ENCODE data around the gene PLXNB3.

The PLXNB3 gene

DNA sequence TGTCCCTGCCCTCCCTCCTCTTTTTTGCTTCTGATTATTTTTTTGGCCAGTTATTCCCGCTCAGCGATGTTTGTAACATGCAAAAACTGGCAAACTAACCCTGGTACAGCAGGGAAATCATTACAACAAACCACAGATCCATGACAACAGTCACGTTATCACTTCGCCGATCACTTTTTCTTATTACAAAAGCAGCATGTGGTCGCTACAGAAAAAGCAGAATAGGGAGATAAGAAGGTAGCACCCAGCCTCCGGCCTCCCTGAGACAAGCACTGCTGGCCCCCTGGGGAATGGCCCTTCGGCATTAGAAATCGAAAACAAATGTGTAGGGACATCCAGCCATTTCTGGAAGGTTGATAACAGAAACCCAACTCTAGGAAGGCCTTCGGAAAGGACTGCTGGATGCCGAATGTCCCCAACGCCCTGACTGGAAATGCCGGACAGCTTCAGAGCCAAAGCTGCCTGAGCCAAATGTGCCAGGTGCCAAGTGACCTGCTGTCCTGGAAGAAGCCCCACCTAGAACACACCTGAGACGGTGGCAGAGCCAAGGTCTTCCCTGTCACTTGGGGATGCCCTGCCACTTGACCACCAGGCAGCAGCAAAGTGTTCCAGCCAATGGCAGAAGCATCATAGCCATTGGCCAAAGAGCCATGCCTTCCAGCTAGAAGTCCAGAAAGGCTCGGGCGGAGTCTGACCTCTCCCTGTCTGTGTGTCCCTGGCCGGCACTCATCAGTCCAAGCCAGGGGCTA lies 27.2 kb downstream of the PLXNB3 start:
- H3K9me3 ChIP-seq (ENCODE audit: insufficient read depth, low read length) = no peaks in the 10 kb centered on the region
- H3K4me3 ChIP-seq (ENCODE audit: insufficient read length, low read depth) = no peak overlapping the region
- H3K9ac ChIP-seq (ENCODE audit: insufficient read length, low read depth) = no peak overlapping the region
- H3K36me3 ChIP-seq (ENCODE audit: insufficient read depth, insufficient read length, low read length) = peaks cover 43% of the 10 kb centered on the region
- peaks cover 2% of the 10 kb centered on the region for H3K4me1 ChIP-seq (ENCODE audit: insufficient read depth, insufficient read length)
- H3K27me3 ChIP-seq (ENCODE audit: insufficient read depth, insufficient read length) = no peaks in the 10 kb centered on the region
- no peak for DNase-seq (ENCODE audit: low read depth, low spot score)
- TF ChIP-seq YY1 (IDR thresholded peaks at IDR 0.05; ENCODE audit: insufficient read depth, insufficient read length) (no peak), ZNF274 (IDR thresholded peaks at IDR 0.05; ENCODE audit: low read depth, low read length) (no peak), SUZ12 (IDR thresholded peaks at IDR 0.05; ENCODE audit: extremely low read depth, insufficient read depth, insufficient read length) (no peak)

- Histone ChIP-seq H3K9ac (ENCODE audit: insufficient read length, low read depth) (no peak overlapping the region), H3K27me3 (ENCODE audit: insufficient read depth, insufficient read length) (no peaks in the 10 kb centered on the region), H3K4me3 (ENCODE audit: insufficient read length, low read depth) (no peak overlapping the region), H3K36me3 (ENCODE audit: insufficient read depth, insufficient read length, low read length) (peaks cover 47% of the 10 kb centered on the region), H3K4me1 (ENCODE audit: insufficient read depth, insufficient read length) (peaks cover 2% of the 10 kb centered on the region), H3K9me3 (ENCODE audit: insufficient read depth, low read length) (no peaks in the 10 kb centered on the region)
- DNase-seq (ENCODE audit: low read depth, low spot score) = no peak
- TF ChIP-seq ZNF274 (IDR thresholded peaks at IDR 0.05; ENCODE audit: low read depth, low read length) (no peak), YY1 (IDR thresholded peaks at IDR 0.05; ENCODE audit: insufficient read depth, insufficient read length) (no peak), SUZ12 (IDR thresholded peaks at IDR 0.05; ENCODE audit: extremely low read depth, insufficient read depth, insufficient read length) (no peak)
Observed at GRCh38 chrX:153792368-153792767, 28.3 kb downstream of the PLXNB3 start.

DNA sequence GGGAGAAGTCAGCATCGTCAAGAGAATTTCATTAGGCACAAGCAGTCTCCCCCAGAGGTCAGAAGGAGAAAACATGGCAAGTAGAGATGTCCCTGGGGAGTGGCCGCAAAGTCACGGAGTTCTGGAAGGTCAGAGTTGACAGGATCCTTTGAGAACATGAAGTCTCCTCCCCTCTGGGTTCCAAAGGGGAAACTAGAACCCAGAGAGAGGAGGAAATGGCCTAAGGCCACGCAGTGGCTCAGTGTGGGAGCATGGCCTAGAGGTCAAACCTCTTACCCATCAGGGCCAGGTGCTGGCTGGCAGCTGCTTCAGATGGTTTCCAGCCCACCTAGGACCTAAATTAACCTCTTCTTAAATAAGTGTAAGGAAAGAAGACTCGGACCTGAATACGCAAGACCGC lies 29.2 kb downstream of the PLXNB3 start:
- peaks cover 50% of the 10 kb centered on the region for H3K36me3 ChIP-seq (ENCODE audit: insufficient read depth, insufficient read length, low read length)
- no peaks in the 10 kb centered on the region for H3K27me3 ChIP-seq (ENCODE audit: insufficient read depth, insufficient read length)
- H3K9ac ChIP-seq (ENCODE audit: insufficient read length, low read depth) = peak overlapping the region; percentile 72
- H3K4me3 ChIP-seq (ENCODE audit: insufficient read length, low read depth) = peak overlapping the region; percentile 60
- no peak for DNase-seq (ENCODE audit: low read depth, low spot score)
- TF ChIP-seq ZNF274 (IDR thresholded peaks at IDR 0.05; ENCODE audit: low read depth, low read length) = no peak
- no peak for TF ChIP-seq YY1 (IDR thresholded peaks at IDR 0.05; ENCODE audit: insufficient read depth, insufficient read length)
- TF ChIP-seq SUZ12 (IDR thresholded peaks at IDR 0.05; ENCODE audit: extremely low read depth, insufficient read depth, insufficient read length) = no peak
- no peaks in the 10 kb centered on the region for H3K9me3 ChIP-seq (ENCODE audit: insufficient read depth, low read length)
- H3K4me1 ChIP-seq (ENCODE audit: insufficient read depth, insufficient read length) = peaks cover 2% of the 10 kb centered on the region

GRCh38 chrX:153794018-153794896 lies 30.2 kb downstream of the PLXNB3 start, which contains the start of the genes IDH3G and SSR4:
IDH3G (minus strand) TSS chrX:153794375; CDS start chrX:153794326, 49 bp downstream.
SSR4 (plus strand) TSS chrX:153794668; CDS start chrX:153794688, 20 bp downstream.
- H3K4me3 ChIP-seq (ENCODE audit: insufficient read length, low read depth) = peak within 1 kb of the TSS; percentile 71
- TF ChIP-seq SUZ12 (IDR thresholded peaks at IDR 0.05; ENCODE audit: extremely low read depth, insufficient read depth, insufficient read length) (no peak), YY1 (IDR thresholded peaks at IDR 0.05; ENCODE audit: insufficient read depth, insufficient read length) (peak; percentile 55), ZNF274 (IDR thresholded peaks at IDR 0.05; ENCODE audit: low read depth, low read length) (no peak)
- no peaks in the 10 kb centered on the region for H3K9me3 ChIP-seq (ENCODE audit: insufficient read depth, low read length)
- H3K27me3 ChIP-seq (ENCODE audit: insufficient read depth, insufficient read length) = no peaks in the 10 kb centered on the region
- peak; percentile 68 for DNase-seq (ENCODE audit: low read depth, low spot score)
- H3K36me3 ChIP-seq (ENCODE audit: insufficient read depth, insufficient read length, low read length) = peaks cover 58% of the 10 kb centered on the region
- peak within 1 kb of the TSS; percentile 89 for H3K9ac ChIP-seq (ENCODE audit: insufficient read length, low read depth)
- H3K4me1 ChIP-seq (ENCODE audit: insufficient read depth, insufficient read length) = peaks cover 2% of the 10 kb centered on the region

GRCh38 chrX:153794897-153795816 lies 31.1 kb downstream of the PLXNB3 start:
- DNase-seq (ENCODE audit: low read depth, low spot score) = no peak
- TF ChIP-seq SUZ12 (IDR thresholded peaks at IDR 0.05; ENCODE audit: extremely low read depth, insufficient read depth, insufficient read length) (no peak), ZNF274 (IDR thresholded peaks at IDR 0.05; ENCODE audit: low read depth, low read length) (no peak), YY1 (IDR thresholded peaks at IDR 0.05; ENCODE audit: insufficient read depth, insufficient read length) (no peak)

GRCh38 chrX:153797415-153798015 lies 33.5 kb downstream of the PLXNB3 start:
- Histone ChIP-seq H3K27me3 (ENCODE audit: insufficient read depth, insufficient read length) (no peaks in the 10 kb centered on the region), H3K9me3 (ENCODE audit: insufficient read depth, low read length) (no peaks in the 10 kb centered on the region), H3K4me3 (ENCODE audit: insufficient read length, low read depth) (no peak overlapping the region), H3K9ac (ENCODE audit: insufficient read length, low read depth) (no peak overlapping the region), H3K36me3 (ENCODE audit: insufficient read depth, insufficient read length, low read length) (peaks cover 42% of the 10 kb centered on the region), H3K4me1 (ENCODE audit: insufficient read depth, insufficient read length) (peaks cover 2% of the 10 kb centered on the region)
- no peak for DNase-seq (ENCODE audit: low read depth, low spot score)
- TF ChIP-seq SUZ12 (IDR thresholded peaks at IDR 0.05; ENCODE audit: extremely low read depth, insufficient read depth, insufficient read length) (no peak), YY1 (IDR thresholded peaks at IDR 0.05; ENCODE audit: insufficient read depth, insufficient read length) (no peak), ZNF274 (IDR thresholded peaks at IDR 0.05; ENCODE audit: low read depth, low read length) (no peak)

More at GRCh38 chrX:153794897-153795816, 31.1 kb downstream of the PLXNB3 start:
- no peaks in the 10 kb centered on the region for H3K9me3 ChIP-seq (ENCODE audit: insufficient read depth, low read length)
- no peaks in the 10 kb centered on the region for H3K27me3 ChIP-seq (ENCODE audit: insufficient read depth, insufficient read length)
- H3K4me3 ChIP-seq (ENCODE audit: insufficient read length, low read depth) = peak overlapping the region; percentile 71
- H3K36me3 ChIP-seq (ENCODE audit: insufficient read depth, insufficient read length, low read length) = peaks cover 55% of the 10 kb centered on the region
- peaks cover 2% of the 10 kb centered on the region for H3K4me1 ChIP-seq (ENCODE audit: insufficient read depth, insufficient read length)
- peak overlapping the region; percentile 89 for H3K9ac ChIP-seq (ENCODE audit: insufficient read length, low read depth)
